HepG2 (cell line): ENCODE results near the gene DOCK10. TPM values are rescaled to one million over a fixed set of nuclear protein-coding genes. Genes with fewer than 3 reads are reported as not detected.

ENCODE experiments used
- ATAC-seq: fragments of 200-7000 bp; cut with Tn5 transposase; 3 replicates; pipeline ENCODE4 v1.9.1; 2020; ENCODE audit warnings: mild to moderate bottlenecking, moderate library complexity
- BruUV-seq: library from RNA; stranded (reverse); fragments of 400-500 nt; replicated peaks from 2 replicates; lab custom pipeline; 2021; lab: Mats Ljungman, UMichigan
- CTCF ChIA-PET: fragments of 300-600 bp; formaldehyde crosslinking; extraction: SDS; loops from one replicate; lab custom pipeline; 2021; ENCODE audit warnings: low total read pairs, inconsistent platforms, low intra/inter-chr PET ratio; lab: Yijun Ruan, JAX
- POLR2A ChIA-PET: fragments of 350-600 bp; sonication (Branson Sonifier 250); formaldehyde crosslinking; loops from one replicate; lab custom pipeline; 2020; ENCODE audit warnings: antibody characterized with exemption, inconsistent platforms; lab: Yijun Ruan, JAX
- DNase-seq: peaks from one replicate; pipeline ENCODE4 v3.0.0-alpha.2; 2015; ENCODE audit warnings: low spot score
- FAIRE-seq: peaks from 3 replicates; lab custom pipeline; 2011; peaks lifted over from hg19 to GRCh38; lab: Jason Lieb, UNC
- H2AFZ ChIP-seq: one replicate; pipeline ENCODE4 v1.6.1; 2011; ENCODE audit warnings: low read length, inconsistent platforms
- H3K27ac ChIP-seq: fragments of 300-600 bp; 3 replicates; pipeline ENCODE4 v1.8.0; 2011; ENCODE audit warnings: mixed run types, mild to moderate bottlenecking, mixed read lengths, low read length, inconsistent platforms; ENCODE audit not compliant: insufficient read depth; ENCODE audit errors: extremely low read length
- H3K27me3 ChIP-seq, 2 experiments: fragments of 200-600 bp in 1 of 2; 2 replicates in 1 of 2; 3 replicates in 1 of 2; pipeline versions ENCODE4 v1.6.0 to v1.8.0; 2011; ENCODE audit warnings: low read length in 2 of 2, mild to moderate bottlenecking in 2 of 2, moderate library complexity in 2 of 2, inconsistent platforms in 1 of 2; ENCODE audit not compliant: insufficient read depth in 2 of 2, control insufficient read depth in 1 of 2
- H3K36me3 ChIP-seq, 2 experiments: fragments of 200-600 bp in 1 of 2; replicated peaks in 1 of 2; 2 replicates in 1 of 2; 3 replicates in 1 of 2; pipeline versions ENCODE4 v1.5.1 to v1.8.0; 2011; ENCODE audit warnings: low read length in 2 of 2, inconsistent platforms in 1 of 2; ENCODE audit not compliant: insufficient read depth in 2 of 2, control insufficient read depth in 1 of 2
- H3K4me1 ChIP-seq: 2 replicates; pipeline ENCODE4 v1.5.1; 2012; ENCODE audit warnings: low read length, inconsistent platforms; ENCODE audit not compliant: insufficient read depth
- H3K4me2 ChIP-seq: 2 replicates; pipeline ENCODE4 v1.6.0; 2011; ENCODE audit warnings: low read depth, low read length, inconsistent platforms
- H3K4me3 ChIP-seq, 3 experiments: fragments of 200-600 bp in 1 of 3; sonication (generic), shearing (Covaris generic) in 1 of 3; replicated peaks in 1 of 3; 2 replicates each; pipeline ENCODE4 v1.5.1; 2011 to 2016; ENCODE audit warnings: low read length in 3 of 3, inconsistent platforms in 2 of 3, low read depth in 2 of 3, mild to moderate bottlenecking in 2 of 3, control low read depth in 1 of 3, mixed read lengths in 1 of 3; ENCODE audit not compliant: insufficient read depth in 1 of 3
- H3K79me2 ChIP-seq: one replicate; pipeline ENCODE4 v1.6.1; 2011; ENCODE audit warnings: low read length, inconsistent platforms; ENCODE audit not compliant: insufficient read depth
- H3K9ac ChIP-seq: 2 replicates; pipeline ENCODE4 v1.6.0; 2011; ENCODE audit warnings: mild to moderate bottlenecking, low read depth, low read length, inconsistent platforms; ENCODE audit not compliant: insufficient read depth
- H3K9me3 ChIP-seq: 2 replicates; pipeline ENCODE4 v1.5.1; 2012; ENCODE audit warnings: mild to moderate bottlenecking, low read length
- H4K20me1 ChIP-seq: 2 replicates; pipeline ENCODE4 v1.6.0; 2011; ENCODE audit warnings: inconsistent platforms, mild to moderate bottlenecking, low read length, moderate library complexity; ENCODE audit not compliant: insufficient read depth
- AGO2 ChIP-seq: fragments of 200-400 bp; formaldehyde crosslinking; optimal IDR thresholded peaks from 2 replicates; pipeline ENCODE3; 2017; ENCODE audit warnings: mild to moderate bottlenecking, low read depth, low read length, moderate library complexity
- ATAD3A ChIP-seq: sonication (generic); formaldehyde crosslinking; IDR thresholded peaks from 2 replicates; pipeline ENCODE4 v1.4.0; 2020; ENCODE audit warnings: missing genetic modification reagents
- ETV5 ChIP-seq: IDR thresholded peaks from 2 replicates; pipeline ENCODE4 v1.6.1; 2018; ENCODE audit warnings: missing biosample characterization, missing genetic modification reagents, inconsistent platforms, borderline replicate concordance
- HNF1A ChIP-seq, 2 experiments: sonication (generic) in 1 of 2; formaldehyde crosslinking in 1 of 2; IDR thresholded peaks; 2 replicates each; pipeline versions ENCODE4 v1.4.0 to v1.6.1; 2016 to 2020; ENCODE audit warnings: borderline replicate concordance in 1 of 2, low read depth in 1 of 2, mild to moderate bottlenecking in 1 of 2, missing genetic modification reagents in 1 of 2
- MTF1 ChIP-seq: sonication (generic); formaldehyde crosslinking; IDR thresholded peaks from 2 replicates; pipeline ENCODE4 v1.5.0; 2020; ENCODE audit warnings: missing genetic modification reagents
- RFX3 ChIP-seq: IDR thresholded peaks from 2 replicates; pipeline ENCODE4 v1.6.1; 2016; ENCODE audit warnings: missing biosample characterization, missing genetic modification reagents
- TCF12 ChIP-seq, 2 experiments: fragments of 450-650 bp in 1 of 2; sonication (generic) in 1 of 2; formaldehyde crosslinking in 1 of 2; IDR thresholded peaks; 2 replicates each; pipeline versions ENCODE4 v1.6.1 to v1.8.0; 2017 to 2022; ENCODE audit warnings: antibody characterized with exemption in 1 of 2, mild to moderate bottlenecking in 1 of 2, missing genetic modification reagents in 1 of 2, moderate library complexity in 1 of 2
- XBP1 ChIP-seq: sonication (generic); formaldehyde crosslinking; IDR thresholded peaks from 2 replicates; pipeline ENCODE4 v1.5.0; 2020; ENCODE audit warnings: missing genetic modification reagents
- ZBTB39 ChIP-seq: sonication (generic); formaldehyde crosslinking; IDR thresholded peaks from 2 replicates; pipeline ENCODE4 v1.5.0; 2020; ENCODE audit warnings: missing genetic modification reagents
- ZFP82 ChIP-seq: sonication (generic); formaldehyde crosslinking; IDR thresholded peaks from 2 replicates; pipeline ENCODE4 v1.5.1; 2020; ENCODE audit warnings: mild to moderate bottlenecking, missing genetic modification reagents, borderline replicate concordance
- ZNF350 ChIP-seq: sonication (generic); formaldehyde crosslinking; IDR thresholded peaks from 2 replicates; pipeline ENCODE4 v1.4.0; 2020; ENCODE audit warnings: mild to moderate bottlenecking, low read depth, missing genetic modification reagents, borderline replicate concordance
- ZNF740 ChIP-seq: sonication (generic); formaldehyde crosslinking; IDR thresholded peaks from 2 replicates; pipeline ENCODE4 v1.4.0; 2020; ENCODE audit warnings: missing genetic modification reagents
- ZNF781 ChIP-seq: sonication (generic); formaldehyde crosslinking; IDR thresholded peaks from 2 replicates; pipeline ENCODE4 v1.5.1; 2020; ENCODE audit warnings: borderline replicate concordance, mild to moderate bottlenecking, missing genetic modification reagents; ENCODE audit errors: not compliant biosample characterization
- WGBS: methylation state at CpG from one replicate; pipeline ENCODE4 v1.1.6; 2017; ENCODE audit warnings: low lambda C conversion rate; 5-methylcytosine and 5-hydroxymethylcytosine counted together
- in situ Hi-C: cut with HindIII; loops from 2 replicates; pipeline ENCODE4 v1.10.0; 2017; ENCODE audit warnings: low pct_unique_long_range_greater_than_20kb; ENCODE audit not compliant: extremely low pct_ligation_motif_present
- intact Hi-C: fragments of 100-400 bp; cut with micrococcal nuclease; formaldehyde crosslinking; loops from one replicate; pipeline ENCODE4 v1.10.0; 2022; ENCODE audit not compliant: unreplicated experiment
- polyA plus RNA-seq, 8 experiments: library from polyadenylated mRNA; depleted of rRNA in 3 of 8; stranded (reverse) in 7 of 8; unstranded in 1 of 8; fragments of >200 nt; fragmentation: Illumina TruSeq in 4 of 8; extraction: Trizol in 4 of 8; gene quantifications; 2 replicates each; pipeline versions ENCODE4 v1.2.1 to v1.2.3, GENCODE V29; 2011 to 2016; ENCODE audit warnings: low read depth in 4 of 8, missing spikeins in 1 of 8, mixed read lengths in 1 of 8; ENCODE audit not compliant: insufficient read depth in 1 of 8
- total RNA-seq, 5 experiments: library from RNA; depleted of rRNA; stranded (reverse); fragments of >200 nt; fragmentation: Illumina TruSeq; extraction: Trizol; gene quantifications; 2 replicates each; pipeline ENCODE4 v1.2.3, GENCODE V29; 2016; ENCODE audit warnings: low read depth in 1 of 5
- TF ChIP-seq, protein P1 (sequence below): sonication (generic); formaldehyde crosslinking; IDR thresholded peaks from 2 replicates; pipeline ENCODE4 v1.8.1; 2023; ENCODE audit warnings: mild to moderate bottlenecking, inconsistent platforms, moderate library complexity, missing genetic modification reagents, borderline replicate concordance

Gene DOCK10
- total and polyA plus RNA-seq, 2 of the 13 experiments (the other 11 are each of a cell fraction or from before 2014, with no cell fraction given) = not detected

GRCh38 chr2:224807153-224807964, 234.9 kb downstream of the DOCK10 start:
- Histone ChIP-seq H3K79me2 (no peaks in the 10 kb centered on the region), H3K27ac (no peak overlapping the region), H3K9me3 (no peaks in the 10 kb centered on the region), H3K9ac (no peak overlapping the region), H3K27me3 (no peaks in the 10 kb centered on the region), H3K4me3 (no peak overlapping the region), H3K36me3 (no peaks in the 10 kb centered on the region), H4K20me1 (no peaks in the 10 kb centered on the region), H3K4me1 (no peaks in the 10 kb centered on the region), H3K4me2 (no peak overlapping the region), H2AFZ (no peak overlapping the region)
- no TSS peak for BruUV-seq
- DNase-seq = no peak
- in situ Hi-C loops = no loop called here
- WGBS = 27% methylated on average over 6 of the region's 6 CpGs
- POLR2A ChIA-PET = no interaction called here
- CTCF ChIA-PET = no interaction called here
- no peak for FAIRE-seq
- ATAC-seq = no peak
- intact Hi-C loops = no loop called here
- TF ChIP-seq ATAD3A = no peak
- no peak for TF ChIP-seq ZBTB39 (CRISPR knock-in tag)
- no peak for TF ChIP-seq ZNF781
- TF ChIP-seq MTF1 = no peak
- TF ChIP-seq ZNF740 = no peak
- TF ChIP-seq, protein P1, sequence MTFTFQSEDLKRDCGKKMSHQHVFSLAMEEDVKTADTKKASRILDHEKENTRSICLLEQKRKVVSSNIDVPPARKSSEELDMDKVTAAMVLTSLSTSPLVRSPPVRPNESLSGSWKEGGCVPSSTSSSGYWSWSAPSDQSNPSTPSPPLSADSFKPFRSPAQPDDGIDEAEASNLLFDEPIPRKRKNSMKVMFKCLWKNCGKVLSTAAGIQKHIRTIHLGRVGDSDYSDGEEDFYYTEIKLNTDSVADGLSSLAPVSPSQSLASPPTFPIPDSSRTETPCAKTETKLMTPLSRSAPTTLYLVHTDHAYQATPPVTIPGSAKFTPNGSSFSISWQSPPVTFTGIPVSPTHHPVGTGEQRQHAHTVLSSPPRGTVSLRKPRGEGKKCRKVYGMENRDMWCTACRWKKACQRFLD (CRISPR knock-in tag) = no peak
- TF ChIP-seq ZNF350 = no peak
- TF ChIP-seq AGO2 = no peak
- TF ChIP-seq ZFP82 (CRISPR knock-in tag) = no peak
- no peak for TF ChIP-seq RFX3 (CRISPR knock-in tag)
- no peak for TF ChIP-seq ETV5
- TF ChIP-seq XBP1 (CRISPR knock-in tag) = no peak
- TF ChIP-seq TCF12 (IDR thresholded peaks at IDR 0.05) = no peak
- TF ChIP-seq TCF12 (CRISPR knock-in tag; IDR thresholded peaks at IDR 0.05) = no peak
- no peak for TF ChIP-seq HNF1A (IDR thresholded peaks at IDR 0.05; ENCODE audit: low read depth)
- TF ChIP-seq HNF1A (CRISPR knock-in tag; IDR thresholded peaks at IDR 0.05; ENCODE audit: borderline replicate concordance) = no peak
